ENCODE measurements around the gene CLIC3.

Gene CLIC3

DNA sequence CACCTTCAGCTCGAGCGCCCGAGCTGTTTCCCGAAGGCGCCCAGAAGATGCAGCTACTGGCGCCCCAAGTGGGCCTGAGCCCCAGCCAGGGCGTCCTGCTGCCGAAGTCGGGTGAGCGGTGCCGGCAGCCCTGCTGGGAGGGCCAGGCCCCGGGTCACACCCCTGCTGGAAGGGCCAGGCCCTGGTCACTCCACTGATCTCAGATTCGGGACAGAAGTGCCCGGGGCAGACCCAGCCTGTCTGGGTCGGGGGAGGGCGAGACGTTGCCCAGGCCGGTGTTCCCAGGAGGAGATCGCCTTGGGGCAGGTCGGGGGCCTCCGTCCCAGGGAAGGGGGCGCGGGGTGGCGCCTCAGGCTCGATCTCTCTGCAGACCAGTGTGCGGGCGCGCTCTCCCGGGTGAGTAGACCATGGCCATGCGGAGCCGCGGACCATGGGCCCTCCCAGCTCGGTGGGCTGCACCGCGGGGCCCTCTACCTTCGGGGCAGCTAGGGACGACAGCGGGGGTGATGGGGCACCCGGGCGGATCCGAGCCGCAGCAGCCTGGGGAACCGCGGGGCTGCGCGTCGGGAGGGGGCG, 11.3 kb downstream of the CLIC3 start:
- H3K27ac Mint-ChIP-seq, result no peak overlapping the region

DNA sequence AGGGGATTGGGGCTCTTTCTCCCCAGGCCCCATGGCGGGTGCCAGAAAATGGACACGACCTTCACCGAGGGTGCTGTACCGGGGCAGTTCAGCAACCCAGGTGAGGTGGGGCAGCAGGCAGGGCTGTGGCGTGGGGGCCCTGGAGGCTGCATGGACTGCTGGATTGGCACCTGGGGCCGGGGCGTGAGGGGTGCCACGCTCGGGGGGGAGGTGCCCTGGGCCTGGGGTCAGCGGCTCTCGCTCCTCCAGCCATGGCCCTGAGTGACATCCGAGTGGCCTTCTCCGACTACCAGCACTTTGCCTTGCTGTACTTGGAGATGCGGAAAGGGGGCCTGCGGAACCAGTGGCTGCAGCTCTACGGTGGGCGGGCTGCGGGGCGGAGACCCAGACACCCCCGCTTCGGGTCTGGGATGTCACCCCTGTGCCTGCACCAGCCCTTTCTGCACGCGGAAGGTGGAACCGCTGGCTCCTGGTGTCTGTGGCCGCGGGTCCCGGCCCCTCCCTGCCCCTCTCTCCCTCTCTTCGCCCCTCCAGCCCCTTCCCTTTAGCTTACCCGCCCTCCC, 11.8 kb downstream of the CLIC3 start:
- Mint-ChIP-seq H3K4me3 (no peak overlapping the region), H3K36me3 (no peaks in the 10 kb centered on the region), H3K4me1 (peaks cover 12% of the 10 kb centered on the region), H3K27ac (no peak overlapping the region), H3K9me3 (no peaks in the 10 kb centered on the region)
- no peak for ATAC-seq
- DNase-seq (ENCODE audit: low spot score in 2 of 2), result no peak

More for the DNA sequence above, 11.3 kb downstream of the CLIC3 start:
- DNase-seq (ENCODE audit: low spot score in 2 of 2), result no peak
- ATAC-seq, result no peak
- Mint-ChIP-seq H3K36me3 (no peaks in the 10 kb centered on the region), H3K4me3 (no peak overlapping the region), H3K4me1 (peaks cover 12% of the 10 kb centered on the region), H3K9me3 (no peaks in the 10 kb centered on the region)

- ATAC-seq, result no peak
- no peaks in the 10 kb centered on the region for H3K36me3 Mint-ChIP-seq
- H3K9me3 Mint-ChIP-seq, result no peaks in the 10 kb centered on the region
- H3K4me3 Mint-ChIP-seq, result no peak overlapping the region
- DNase-seq (ENCODE audit: low spot score in 2 of 2), result no peak
- H3K4me1 Mint-ChIP-seq, result peaks cover 12% of the 10 kb centered on the region
- H3K27ac Mint-ChIP-seq, result no peak overlapping the region
Observed at GRCh38 chr9:136983656-136984314, 12.6 kb downstream of the CLIC3 start.

DNA sequence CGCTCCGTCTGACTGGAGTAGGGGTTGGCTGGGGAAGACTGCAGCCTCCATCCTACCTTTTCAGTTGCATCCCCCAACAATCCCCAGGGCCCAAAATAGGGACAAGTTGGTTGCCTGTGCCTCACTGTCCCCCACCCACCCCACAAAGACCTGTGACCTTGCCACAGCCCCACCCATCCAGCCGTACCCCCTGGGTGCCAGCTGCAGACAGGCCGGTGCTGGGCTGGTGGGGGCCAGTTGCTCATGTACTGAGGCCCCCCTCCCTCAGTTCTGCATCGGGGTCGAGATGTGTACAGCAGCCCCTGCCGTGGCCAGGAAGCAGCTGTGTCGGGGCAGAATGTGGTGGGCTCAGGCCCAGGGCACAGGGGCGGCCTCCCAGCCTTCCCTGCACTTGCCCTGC, 13.2 kb downstream of the CLIC3 start:
- DNase-seq (ENCODE audit: low spot score in 2 of 2) (no peak), ATAC-seq (no peak)
- no peak overlapping the region for H3K4me3 Mint-ChIP-seq
- H3K36me3 Mint-ChIP-seq, result no peaks in the 10 kb centered on the region
- peaks cover 12% of the 10 kb centered on the region for H3K4me1 Mint-ChIP-seq
- no peaks in the 10 kb centered on the region for H3K9me3 Mint-ChIP-seq
- H3K27ac Mint-ChIP-seq, result no peak overlapping the region

GRCh38 chr9:136982232-136983051, 13.9 kb downstream of the CLIC3 start, which contains the start of gene LCNL1:
Gene LCNL1 (plus strand): TSS chr9:136982993. CDS start chr9:136983587, 594 bp downstream.
- ATAC-seq (no peak), DNase-seq (ENCODE audit: low spot score in 2 of 2) (no peak)
- no peak within 1 kb of the TSS for H3K4me3 Mint-ChIP-seq
- H3K36me3 Mint-ChIP-seq, result no peaks in the 10 kb centered on the region
- peaks cover 12% of the 10 kb centered on the region for H3K4me1 Mint-ChIP-seq
- no peak within 1 kb of the TSS for H3K27ac Mint-ChIP-seq
- H3K9me3 Mint-ChIP-seq, result no peaks in the 10 kb centered on the region

DNA sequence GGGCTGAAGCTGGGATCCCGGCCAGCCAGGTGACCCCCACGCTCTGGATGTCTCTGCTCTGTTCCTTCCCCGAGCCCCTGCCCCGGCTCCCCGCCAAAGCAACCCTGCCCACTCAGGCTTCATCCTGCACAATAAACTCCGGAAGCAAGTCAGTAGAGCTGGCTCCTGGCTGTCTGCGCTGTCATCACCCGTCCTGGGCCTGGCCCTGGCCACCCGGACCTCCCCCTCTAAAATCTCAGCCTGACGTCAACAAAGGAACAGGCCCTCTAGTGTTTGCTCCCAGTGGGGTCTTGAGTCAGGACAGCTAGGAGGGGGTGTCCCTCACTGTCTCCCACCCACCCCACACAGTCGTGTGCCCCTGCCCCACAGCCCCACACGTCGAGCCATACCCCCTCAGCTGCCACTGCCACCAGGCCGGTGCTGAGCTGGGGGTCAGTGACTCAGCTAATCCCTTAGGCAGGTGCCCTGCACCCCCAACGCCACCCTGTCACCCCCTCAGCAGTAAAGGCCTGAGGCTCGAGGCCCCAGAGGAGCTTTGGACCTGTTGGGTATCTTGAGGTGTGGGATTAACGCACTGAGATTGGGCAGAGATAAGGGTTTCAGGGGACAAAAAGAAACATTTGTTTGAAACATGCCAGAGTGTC, 14.7 kb downstream of the CLIC3 start:
- Mint-ChIP-seq H3K4me3 (no peak overlapping the region), H3K9me3 (no peaks in the 10 kb centered on the region), H3K27ac (no peak overlapping the region), H3K36me3 (no peaks in the 10 kb centered on the region), H3K4me1 (peaks cover 15% of the 10 kb centered on the region)
- no peak for ATAC-seq
- no peak for DNase-seq (ENCODE audit: low spot score in 2 of 2)

DNA sequence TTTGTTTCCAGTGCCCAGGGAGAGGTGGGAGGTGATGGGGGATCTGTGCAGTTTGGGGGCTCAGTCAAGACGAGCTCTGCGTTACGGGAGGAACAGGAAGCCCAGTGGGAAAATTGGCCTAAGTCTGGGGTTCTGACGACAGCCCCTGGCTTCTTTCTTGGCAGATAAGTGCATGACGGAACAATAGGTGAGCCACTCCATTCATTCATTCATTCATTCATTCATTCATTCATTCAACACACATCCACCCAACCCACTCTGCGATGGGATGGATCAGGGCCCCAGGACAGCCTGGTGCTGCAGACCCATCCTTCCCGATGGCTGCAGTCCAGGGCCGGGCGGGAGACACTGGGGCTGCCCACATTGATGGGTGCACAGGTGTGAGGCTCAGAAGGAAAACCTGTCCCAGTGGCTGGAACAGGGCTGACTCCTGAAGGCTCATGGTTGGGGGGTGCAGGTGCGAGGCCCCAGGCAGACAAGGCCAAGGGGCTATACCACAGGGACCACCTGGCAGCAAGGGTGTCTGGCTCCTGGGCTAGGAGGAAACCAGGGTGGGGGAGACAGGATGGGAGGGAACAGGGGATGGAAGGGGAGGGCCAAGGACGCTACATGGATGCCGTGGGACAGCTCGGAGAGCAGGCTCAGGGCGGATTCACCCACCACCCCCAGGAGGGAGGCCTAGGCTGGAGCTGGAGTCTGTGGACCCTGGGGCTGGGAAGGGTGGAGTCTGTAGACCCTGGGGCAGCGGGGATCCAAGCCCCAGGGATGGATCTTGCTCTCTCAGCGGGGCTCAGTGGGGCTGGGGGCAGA, 15.5 kb downstream of the CLIC3 start:
- ATAC-seq, result no peak
- DNase-seq (ENCODE audit: low spot score in 2 of 2), result no peak
- H3K4me1 Mint-ChIP-seq, result peaks cover 23% of the 10 kb centered on the region
- H3K36me3 Mint-ChIP-seq, result no peaks in the 10 kb centered on the region
- H3K4me3 Mint-ChIP-seq, result no peak overlapping the region
- no peaks in the 10 kb centered on the region for H3K9me3 Mint-ChIP-seq
- no peak overlapping the region for H3K27ac Mint-ChIP-seq

DNA sequence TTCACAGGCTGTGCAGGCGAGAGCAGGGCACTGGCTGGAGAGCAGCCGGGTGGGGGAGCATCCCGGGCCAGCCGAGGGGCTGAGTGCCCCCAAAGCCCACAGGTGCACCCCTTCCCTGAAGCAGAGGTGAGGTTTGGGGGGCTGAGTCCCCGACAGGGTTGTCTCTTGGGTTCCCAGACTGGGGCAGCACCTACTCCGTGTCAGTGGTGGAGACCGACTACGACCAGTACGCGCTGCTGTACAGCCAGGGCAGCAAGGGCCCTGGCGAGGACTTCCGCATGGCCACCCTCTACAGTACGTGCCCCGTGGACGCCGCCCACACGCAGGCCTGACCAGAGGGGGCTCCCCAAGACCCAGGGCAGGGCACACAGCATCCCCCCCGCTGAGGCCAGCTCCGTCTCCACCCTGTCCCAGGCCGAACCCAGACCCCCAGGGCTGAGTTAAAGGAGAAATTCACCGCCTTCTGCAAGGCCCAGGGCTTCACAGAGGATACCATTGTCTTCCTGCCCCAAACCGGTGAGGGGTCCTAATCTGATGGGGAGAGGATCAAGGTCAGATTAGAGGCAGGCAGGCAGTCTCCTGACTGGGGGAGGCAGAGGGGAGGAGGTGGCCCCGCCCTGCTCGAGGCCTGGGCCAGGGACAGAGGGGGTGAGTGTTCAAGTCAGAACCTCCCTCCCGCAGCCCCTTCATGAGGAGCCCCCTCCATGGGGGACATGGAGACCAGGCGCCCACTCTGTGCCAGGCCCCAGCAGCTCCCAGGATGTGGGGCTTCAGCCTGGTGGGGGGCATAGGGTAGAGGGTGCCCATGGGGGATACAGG, 16.4 kb downstream of the CLIC3 start:
- Mint-ChIP-seq H3K9me3 (no peaks in the 10 kb centered on the region), H3K27ac (no peak overlapping the region), H3K36me3 (no peaks in the 10 kb centered on the region), H3K4me3 (no peak overlapping the region), H3K4me1 (peaks cover 32% of the 10 kb centered on the region)
- DNase-seq (ENCODE audit: low spot score in 2 of 2) (no peak), ATAC-seq (no peak)

- no peaks in the 10 kb centered on the region for H3K36me3 Mint-ChIP-seq
- H3K9me3 Mint-ChIP-seq, result no peaks in the 10 kb centered on the region
- DNase-seq (ENCODE audit: low spot score in 2 of 2), result no peak
- H3K27ac Mint-ChIP-seq, result no peak overlapping the region
- no peak for ATAC-seq
- no peak overlapping the region for H3K4me3 Mint-ChIP-seq
- peaks cover 40% of the 10 kb centered on the region for H3K4me1 Mint-ChIP-seq
Observed at GRCh38 chr9:136978865-136979544, 17.4 kb downstream of the CLIC3 start.

- DNase-seq (ENCODE audit: low spot score in 2 of 2) (peak; percentile 71 to 86), ATAC-seq (peak; percentile 8)
- Mint-ChIP-seq H3K4me1 (peaks cover 38% of the 10 kb centered on the region), H3K27ac (no peak overlapping the region), H3K36me3 (no peaks in the 10 kb centered on the region), H3K4me3 (peak overlapping the region; percentile 42), H3K9me3 (no peaks in the 10 kb centered on the region)
Observed at GRCh38 chr9:136978073-136978864, 18.1 kb downstream of the CLIC3 start.

DNA sequence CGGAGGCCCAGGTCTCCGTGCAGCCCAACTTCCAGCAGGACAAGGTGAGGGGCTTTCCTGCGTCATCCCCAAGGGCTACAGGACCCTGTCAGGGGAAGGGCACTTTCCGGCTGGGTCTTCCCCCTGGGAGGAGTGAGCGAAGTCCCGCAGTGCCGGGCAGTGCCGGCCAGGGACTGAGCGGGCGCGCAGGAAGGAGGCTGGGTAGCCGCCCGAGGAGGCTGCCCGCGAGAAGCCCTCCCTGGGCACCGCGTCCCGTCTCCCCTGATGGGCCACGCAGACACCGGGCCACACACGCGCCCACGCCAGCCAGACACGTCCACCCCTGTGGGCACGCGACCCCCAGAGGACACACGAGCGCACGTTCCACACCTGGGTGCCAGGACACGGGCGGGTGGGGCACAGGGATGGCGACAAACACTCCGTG, 18.7 kb downstream of the CLIC3 start:
- Mint-ChIP-seq H3K36me3 (no peaks in the 10 kb centered on the region), H3K9me3 (no peaks in the 10 kb centered on the region), H3K4me1 (peaks cover 38% of the 10 kb centered on the region), H3K27ac (no peak overlapping the region), H3K4me3 (peak overlapping the region; percentile 42)
- ATAC-seq, result no peak
- DNase-seq (ENCODE audit: low spot score in 2 of 2), result no peak

DNA sequence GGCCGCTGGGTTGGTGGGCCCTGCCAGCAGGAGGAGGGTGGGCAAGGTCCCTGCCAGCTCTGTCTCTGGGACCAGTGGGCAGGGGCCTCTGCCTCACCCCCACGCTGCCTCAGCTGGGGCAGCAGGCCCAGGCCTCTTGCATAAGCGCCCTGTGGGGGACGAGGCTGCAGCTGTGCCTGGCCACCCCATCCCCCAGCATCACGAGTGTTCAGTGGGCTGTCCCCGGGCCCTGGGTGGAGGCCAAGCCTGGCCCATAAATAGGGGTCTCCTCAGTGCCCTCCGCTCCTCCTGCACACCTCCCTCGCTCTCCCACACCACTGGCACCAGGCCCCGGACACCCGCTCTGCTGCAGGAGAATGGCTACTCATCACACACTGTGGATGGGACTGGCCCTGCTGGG, 19.1 kb downstream of the CLIC3 start, which contains the start of gene PTGDS:
TSS of gene PTGDS (plus strand) at position 282 of the 400 bp plus-strand sequence. CDS start at position 357, 75 bp downstream.
- H3K4me1 Mint-ChIP-seq, result peaks cover 38% of the 10 kb centered on the region
- DNase-seq (ENCODE audit: low spot score in 2 of 2), result no peak
- peak within 1 kb of the TSS; percentile 69 for H3K27ac Mint-ChIP-seq
- no peaks in the 10 kb centered on the region for H3K9me3 Mint-ChIP-seq
- H3K36me3 Mint-ChIP-seq, result no peaks in the 10 kb centered on the region
- no peak for ATAC-seq
- peak within 1 kb of the TSS; percentile 50 for H3K4me3 Mint-ChIP-seq

DNA sequence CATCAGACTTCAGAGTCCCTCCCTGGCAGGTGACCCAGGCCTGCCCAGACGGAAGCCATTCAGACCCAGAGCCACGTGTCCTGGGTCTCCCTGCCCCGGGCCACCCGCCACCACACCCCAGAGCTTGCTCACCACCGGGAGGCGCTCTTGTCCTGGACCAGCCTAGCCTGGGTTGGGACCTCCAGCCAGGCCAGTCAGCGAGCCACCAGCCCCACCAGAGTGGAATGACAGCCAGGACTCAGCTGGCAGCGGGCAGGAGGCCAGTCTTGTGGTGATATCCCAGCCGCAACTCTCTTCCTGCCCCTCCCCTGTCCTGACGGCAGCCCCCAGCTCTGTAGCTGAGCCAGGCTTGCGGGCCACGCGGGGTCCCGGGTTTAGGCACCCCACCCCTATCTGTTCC, 20.7 kb downstream of the CLIC3 start:
- H3K27ac Mint-ChIP-seq, result peak overlapping the region; percentile 69
- DNase-seq (ENCODE audit: low spot score in 2 of 2) (peak in 1 of 2 donors; percentile 72), ATAC-seq (peak; percentile 45)
- H3K36me3 Mint-ChIP-seq, result no peaks in the 10 kb centered on the region
- H3K9me3 Mint-ChIP-seq, result no peaks in the 10 kb centered on the region
- peaks cover 35% of the 10 kb centered on the region for H3K4me1 Mint-ChIP-seq
- H3K4me3 Mint-ChIP-seq, result peak overlapping the region; percentile 50

Data from stimulated activated effector memory CD8-positive, alpha-beta T cell treated with anti-CD3 and anti-CD28 coated beads, Interleukin-12 subunit alpha, Interleukin-12 subunit beta, amount 100 ng/mL, for 72 hours (primary cell).